ENCODE measurements around the gene CNTN5.

CNTN5 gene

GRCh38 chr11:99640671-99641070, 619.9 kb downstream of the CNTN5 start:
- no peaks in the 10 kb centered on the region for H3K9me3 ChIP-seq
- DNase-seq, result no peak
- H3K27me3 ChIP-seq, result no peaks in the 10 kb centered on the region
- H3K36me3 ChIP-seq, result no peaks in the 10 kb centered on the region
- no peaks in the 10 kb centered on the region for H3K4me1 ChIP-seq
- H3K4me3 ChIP-seq (ENCODE audit: low read depth, low read length), result no peak overlapping the region
- no peak for TF ChIP-seq CTCF (IDR thresholded peaks at IDR 0.05; ENCODE audit: low read depth, low read length)

GRCh38 chr11:99645934-99646333, 625.2 kb downstream of the CNTN5 start:
- no peak for TF ChIP-seq CTCF (IDR thresholded peaks at IDR 0.05; ENCODE audit: low read depth, low read length)
- Histone ChIP-seq H3K27me3 (no peaks in the 10 kb centered on the region), H3K4me3 (ENCODE audit: low read depth, low read length) (no peak overlapping the region), H3K9me3 (no peaks in the 10 kb centered on the region), H3K4me1 (no peaks in the 10 kb centered on the region), H3K36me3 (no peaks in the 10 kb centered on the region)
- DNase-seq, result no peak

- TF ChIP-seq CTCF (IDR thresholded peaks at IDR 0.05; ENCODE audit: low read depth, low read length), result no peak
- Histone ChIP-seq H3K27me3 (no peaks in the 10 kb centered on the region), H3K9me3 (no peaks in the 10 kb centered on the region), H3K4me1 (no peaks in the 10 kb centered on the region), H3K36me3 (no peaks in the 10 kb centered on the region), H3K4me3 (ENCODE audit: low read depth, low read length) (no peak overlapping the region)
- no peak for DNase-seq
Observed at GRCh38 chr11:99670067-99670676, 649.4 kb downstream of the CNTN5 start.

- Histone ChIP-seq H3K27me3 (no peaks in the 10 kb centered on the region), H3K9me3 (no peaks in the 10 kb centered on the region), H3K4me3 (ENCODE audit: low read depth, low read length) (no peak overlapping the region), H3K4me1 (no peaks in the 10 kb centered on the region), H3K36me3 (no peaks in the 10 kb centered on the region)
- DNase-seq, result no peak
- no peak for TF ChIP-seq CTCF (IDR thresholded peaks at IDR 0.05; ENCODE audit: low read depth, low read length)
Observed at GRCh38 chr11:99671808-99672409, 651.2 kb downstream of the CNTN5 start.

GRCh38 chr11:99676292-99676691, 655.5 kb downstream of the CNTN5 start:
- Histone ChIP-seq H3K4me3 (ENCODE audit: low read depth, low read length) (no peak overlapping the region), H3K36me3 (no peaks in the 10 kb centered on the region)

More at GRCh38 chr11:99676292-99676691, 655.5 kb downstream of the CNTN5 start:
- no peaks in the 10 kb centered on the region for H3K27me3 ChIP-seq
- H3K4me1 ChIP-seq, result no peaks in the 10 kb centered on the region
- DNase-seq, result no peak
- no peaks in the 10 kb centered on the region for H3K9me3 ChIP-seq
- TF ChIP-seq CTCF (IDR thresholded peaks at IDR 0.05; ENCODE audit: low read depth, low read length), result no peak

Data from BE2C (cell line).